ENCODE results near the gene SPRED2.

SPRED2 gene

DNA sequence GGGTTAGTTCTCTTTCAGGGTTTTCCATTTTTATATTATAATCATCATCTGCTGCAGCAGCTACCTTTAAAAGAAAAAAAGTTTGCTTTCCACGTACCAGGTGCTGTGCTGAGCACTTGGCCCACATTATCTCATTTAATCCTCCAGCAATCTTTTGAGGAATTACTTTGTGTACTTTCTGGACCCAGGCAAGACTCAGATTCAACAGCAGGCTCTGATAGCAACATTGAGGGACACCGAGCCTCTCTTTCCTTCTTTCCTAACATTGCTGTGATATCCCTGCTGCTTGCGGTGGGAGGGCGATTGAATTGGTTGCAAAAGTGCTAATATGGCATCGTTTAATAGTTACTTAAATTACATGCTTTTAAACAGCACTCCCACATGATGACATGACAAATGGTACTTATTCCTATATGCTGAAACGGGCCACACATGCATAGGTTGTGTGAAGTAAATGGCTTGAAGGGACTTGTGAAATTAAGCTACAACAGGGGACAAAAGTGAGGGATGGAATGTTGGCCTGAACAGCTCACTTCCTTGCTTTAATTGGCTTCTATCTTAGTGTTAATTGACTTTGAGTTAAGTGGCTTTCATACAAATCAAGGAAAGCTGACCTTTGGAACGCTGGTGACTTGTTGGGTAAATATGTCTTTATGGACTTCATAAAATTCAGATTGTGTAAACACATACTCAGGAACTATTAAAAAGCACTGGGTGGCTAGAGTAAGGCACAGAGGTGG, 21.2 kb downstream of the SPRED2 start:
- DNase-seq = no peak

DNA sequence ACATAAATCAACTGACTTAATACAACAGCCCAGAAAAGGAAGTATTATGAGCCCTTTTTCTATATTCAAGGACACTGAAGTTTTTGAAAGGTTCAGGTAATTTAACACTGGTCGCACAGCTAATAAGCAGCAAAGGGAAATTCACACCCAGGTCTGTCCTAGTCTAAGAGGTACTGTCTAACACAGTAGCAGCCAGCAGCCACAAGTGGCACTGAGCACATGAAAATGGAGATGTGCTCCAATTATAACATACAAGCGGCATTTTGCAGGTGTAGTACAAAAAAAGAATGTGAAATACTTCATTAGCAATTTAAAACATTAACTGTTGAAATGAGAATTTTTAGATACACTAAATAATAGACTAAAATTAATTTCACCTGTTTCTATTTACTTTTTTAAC, 23.4 kb downstream of the SPRED2 start:
- no peak for DNase-seq

DNA sequence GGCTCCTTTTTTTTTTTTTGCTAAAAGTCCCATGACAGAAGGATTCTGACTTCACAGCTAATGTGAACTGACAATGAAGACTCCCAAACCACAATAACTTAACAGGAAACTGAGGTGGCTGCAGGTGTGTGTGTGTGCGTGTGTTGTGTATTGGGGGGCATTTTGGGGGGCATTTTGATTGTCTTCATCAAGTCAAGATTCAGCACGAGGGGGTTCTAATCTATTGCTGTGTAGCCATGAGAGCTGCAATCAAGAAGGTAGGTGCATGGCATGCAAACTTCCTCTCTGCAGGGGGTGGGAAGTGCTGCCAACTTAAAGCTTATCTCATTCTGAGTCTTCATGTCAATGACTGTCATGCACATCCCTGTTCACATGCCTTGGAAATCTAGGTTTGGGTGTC, 25.2 kb downstream of the SPRED2 start:
- DNase-seq = no peak

DNA sequence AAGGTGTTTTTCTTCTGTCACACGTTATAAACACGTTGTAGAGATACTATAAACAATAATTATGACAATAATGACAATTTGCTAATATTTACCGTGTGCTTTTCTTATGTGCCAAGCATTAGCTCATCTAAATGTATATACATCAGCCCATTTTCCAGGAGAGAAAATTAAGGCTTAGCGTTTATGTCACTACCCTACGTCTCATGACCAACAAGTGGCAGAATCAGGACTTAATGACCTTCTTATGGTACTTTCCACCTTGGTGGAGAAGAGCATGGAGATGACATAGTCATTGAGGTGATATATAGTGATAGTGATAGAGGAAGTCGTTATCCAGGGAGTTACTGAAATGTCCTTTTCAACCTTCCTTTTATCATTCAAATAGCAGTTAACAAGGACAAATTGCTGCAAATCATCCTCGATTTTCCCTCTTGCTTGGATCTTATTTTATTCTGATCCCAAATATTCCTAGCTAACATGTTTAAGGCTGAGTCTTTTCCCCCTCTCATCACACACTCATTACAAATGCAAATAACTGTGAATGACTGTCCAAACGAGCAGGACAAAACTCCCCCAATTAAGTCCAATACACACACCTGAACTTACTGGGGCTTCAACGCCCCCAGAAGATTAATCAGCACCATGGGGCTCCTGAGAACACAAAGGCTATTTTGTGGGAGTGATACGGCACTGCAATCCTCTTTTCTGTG, 27.3 kb downstream of the SPRED2 start:
- DNase-seq = no peak

DNA sequence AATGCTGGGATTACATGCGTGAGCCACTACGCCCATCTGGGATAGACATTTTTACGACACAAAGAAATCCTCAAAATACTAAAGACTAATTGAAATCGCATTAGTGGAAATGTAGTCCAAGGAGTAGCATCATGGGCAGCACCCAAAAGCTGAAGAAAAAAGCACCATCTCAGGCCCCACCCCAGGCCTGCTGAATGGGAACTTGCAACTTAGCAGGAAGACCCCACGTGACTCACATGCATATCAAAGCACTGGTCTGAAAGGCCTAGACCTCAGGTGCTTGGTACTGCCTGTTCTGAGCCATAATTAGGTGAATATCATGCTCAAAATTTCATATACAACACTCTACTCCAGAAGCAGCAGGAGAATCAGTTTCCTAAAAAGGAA, 28.9 kb downstream of the SPRED2 start:
- no peak for DNase-seq

DNA sequence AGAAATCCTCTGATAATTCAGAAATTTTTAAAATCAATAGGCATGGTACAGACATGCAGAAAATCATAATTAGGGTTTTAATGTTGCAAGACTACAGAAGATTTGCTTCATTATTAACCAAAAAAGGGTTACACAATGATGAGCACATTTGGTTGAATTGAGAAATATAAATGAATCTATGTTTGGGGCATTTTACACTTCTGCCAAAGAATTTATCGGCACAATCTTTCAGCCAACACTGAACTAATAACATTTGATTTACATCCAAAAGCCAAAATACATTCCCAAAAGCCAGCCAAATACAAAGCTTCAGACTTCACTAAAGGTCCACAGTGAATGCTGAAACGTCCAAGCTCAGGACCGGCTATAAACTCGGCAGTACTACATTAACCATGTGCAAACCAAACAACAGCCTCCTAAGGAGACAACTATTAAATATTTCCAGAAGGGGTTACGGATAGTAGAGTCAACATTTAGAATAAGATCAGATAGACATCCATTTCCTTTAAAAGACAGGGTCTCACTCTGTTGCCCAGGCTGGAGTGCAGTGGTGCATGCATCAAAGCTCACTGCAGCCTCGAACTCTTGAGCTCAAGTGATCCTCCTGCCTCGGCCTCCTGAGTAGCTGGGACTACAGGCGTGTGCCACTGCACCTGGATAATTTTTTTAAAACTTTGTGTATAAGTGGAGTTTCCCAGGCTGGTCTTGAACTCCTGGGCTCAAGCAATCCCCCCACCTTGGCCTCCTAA, 29.4 kb downstream of the SPRED2 start:
- DNase-seq = no peak

DNA sequence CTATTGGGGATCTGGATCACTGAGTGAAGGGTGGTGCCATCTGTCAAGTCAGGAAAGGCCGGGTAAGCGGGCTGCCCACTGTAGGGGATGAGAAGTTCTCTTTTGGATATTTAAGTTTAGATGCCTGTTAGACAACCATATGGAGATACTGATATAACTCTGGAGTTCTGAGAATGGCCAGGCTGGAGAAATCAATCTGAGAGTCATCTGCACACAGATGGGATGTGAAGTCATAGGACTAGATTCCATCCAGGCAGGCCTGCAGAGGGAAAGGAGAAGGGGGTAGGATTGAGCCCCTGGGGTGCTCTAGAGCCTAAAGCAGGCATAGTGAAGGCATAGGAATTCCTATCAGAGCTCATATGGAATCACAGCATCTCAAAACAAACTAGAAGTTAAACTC, 30.1 kb downstream of the SPRED2 start:
- no peak for DNase-seq

DNA sequence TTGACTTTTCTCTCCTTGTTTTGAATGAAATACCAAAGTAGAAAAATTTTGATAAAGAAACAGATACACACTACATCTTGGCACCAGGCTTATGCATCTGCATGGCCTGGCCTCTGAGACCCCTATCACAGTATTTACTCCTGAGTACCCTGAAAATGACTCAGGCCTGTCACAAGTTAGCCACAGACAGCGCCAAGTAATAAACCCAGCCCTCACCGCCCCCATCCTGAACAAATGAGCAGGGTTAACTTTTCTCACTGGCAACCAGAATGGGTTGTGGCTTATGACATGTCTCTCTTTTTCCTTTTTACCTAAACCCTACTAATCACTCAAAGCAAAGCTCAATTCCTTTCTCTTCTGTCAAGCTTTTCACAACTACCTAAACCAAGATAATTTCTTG, 35.3 kb downstream of the SPRED2 start:
- DNase-seq = no peak

DNA sequence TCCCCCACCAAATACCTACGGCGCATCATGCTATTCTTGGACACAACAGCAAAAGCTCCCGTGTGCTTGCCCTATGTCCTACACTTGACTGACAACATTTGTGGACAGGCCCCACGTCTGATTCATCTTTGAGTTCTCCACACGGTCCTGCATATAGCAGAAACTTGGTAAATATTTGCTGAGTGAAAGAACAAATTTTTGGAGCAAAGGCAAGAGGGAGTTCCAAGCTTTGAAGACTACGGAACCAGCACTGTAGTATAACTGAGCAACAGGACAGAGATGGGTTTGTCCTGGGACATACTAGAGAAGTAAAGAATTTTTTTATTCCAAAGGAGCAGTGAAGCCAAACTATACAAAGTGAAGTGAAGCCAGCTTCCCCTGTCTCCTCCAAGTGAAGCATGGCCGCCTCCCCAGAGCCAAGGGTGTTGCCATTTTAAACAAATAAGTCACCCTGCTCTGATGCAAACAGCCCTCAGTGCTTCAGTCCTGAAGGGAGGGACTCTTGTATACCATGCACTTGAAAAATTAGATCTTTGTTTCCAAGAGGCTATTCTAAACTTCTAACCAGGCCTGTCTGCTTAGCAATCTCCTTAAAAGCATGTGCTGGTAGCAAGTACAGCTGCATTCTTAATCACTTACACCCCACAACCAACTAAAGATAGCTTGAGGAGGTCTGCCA, 35.9 kb downstream of the SPRED2 start:
- no peak for DNase-seq

DNA sequence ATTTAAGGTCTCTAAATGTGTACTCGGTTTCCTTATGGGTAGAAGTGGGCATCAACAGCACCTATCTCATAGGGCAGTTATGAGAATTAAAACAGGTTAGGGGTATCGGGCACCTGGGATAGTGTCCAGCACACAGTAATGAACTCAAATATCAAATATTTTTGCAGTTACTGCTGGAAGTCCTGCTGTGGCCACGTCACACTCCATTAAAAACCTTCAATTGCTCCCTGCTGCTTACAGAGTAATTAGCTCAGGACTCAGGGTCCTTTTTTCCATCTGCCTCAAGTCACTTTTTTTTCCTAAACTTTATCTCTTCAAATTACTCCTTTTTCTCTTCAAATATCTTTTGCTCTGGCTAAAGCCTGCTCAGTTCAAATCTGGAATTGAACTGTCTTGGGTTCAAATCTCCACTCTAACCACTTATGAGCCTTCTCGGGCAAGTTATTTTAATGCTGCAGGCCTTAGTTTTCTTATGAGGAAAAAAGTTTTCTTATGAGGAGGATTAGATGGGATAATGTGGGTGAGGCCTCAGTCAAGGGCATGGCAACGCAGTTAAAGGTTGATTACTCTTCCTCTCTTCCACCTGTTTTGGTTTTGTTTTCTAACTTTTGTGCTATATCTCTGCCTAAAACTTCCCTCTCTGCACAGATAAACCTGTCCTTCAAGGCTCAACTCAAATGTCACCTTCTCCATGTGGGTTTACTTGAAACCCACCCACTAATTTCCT, 36.6 kb downstream of the SPRED2 start:
- DNase-seq = no peak

DNA sequence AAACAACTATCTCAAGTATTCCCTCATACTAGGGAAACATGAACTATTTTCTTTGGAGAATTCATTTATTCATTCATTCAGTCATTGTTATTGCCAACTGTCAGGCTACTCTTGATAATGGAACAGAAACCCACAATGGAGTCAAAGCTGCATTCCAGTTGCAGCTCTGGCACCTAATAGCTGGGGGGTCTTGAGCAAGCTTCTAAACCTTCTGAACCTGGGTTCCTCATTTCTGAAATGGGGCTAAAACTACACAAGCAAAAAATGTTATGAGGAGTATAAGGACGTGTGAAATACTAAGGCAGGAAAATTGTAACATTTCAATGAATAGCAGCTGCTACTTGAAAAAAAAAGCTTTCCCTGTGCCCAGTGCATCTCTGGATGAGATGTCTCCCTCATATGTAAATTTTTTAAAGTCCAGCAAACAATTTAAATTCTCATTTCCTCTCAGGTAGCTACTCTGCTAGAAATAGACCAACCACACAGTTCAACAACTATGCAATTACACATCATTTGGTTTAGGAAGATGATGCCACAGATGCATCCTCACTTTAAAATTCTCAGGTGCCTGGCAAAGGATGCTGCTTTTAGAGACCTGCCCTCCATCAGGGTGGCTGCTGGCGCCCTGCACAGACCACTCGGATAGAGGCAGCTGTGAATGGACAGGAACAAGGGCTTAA, 38.5 kb downstream of the SPRED2 start:
- no peak for DNase-seq

DNA sequence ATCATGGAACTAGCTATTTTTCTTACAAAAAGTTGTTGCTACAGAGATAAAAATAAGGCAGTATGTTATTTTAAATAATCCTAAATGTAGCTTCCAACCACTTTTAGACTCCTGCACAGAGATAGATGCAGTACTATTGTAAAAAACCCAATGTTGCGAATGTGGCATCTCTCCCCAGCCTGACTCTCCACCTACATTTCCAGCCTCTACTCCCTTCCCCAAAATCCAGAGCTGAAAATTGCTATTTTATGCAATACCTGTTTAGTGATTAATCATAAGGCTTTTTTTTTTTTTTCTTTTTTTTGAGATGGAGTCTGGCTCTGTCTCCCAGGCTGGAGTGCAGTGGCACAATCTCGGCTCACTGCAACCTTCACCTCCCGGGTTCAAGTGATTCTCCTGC, 39.4 kb downstream of the SPRED2 start:
- DNase-seq = no peak

DNA sequence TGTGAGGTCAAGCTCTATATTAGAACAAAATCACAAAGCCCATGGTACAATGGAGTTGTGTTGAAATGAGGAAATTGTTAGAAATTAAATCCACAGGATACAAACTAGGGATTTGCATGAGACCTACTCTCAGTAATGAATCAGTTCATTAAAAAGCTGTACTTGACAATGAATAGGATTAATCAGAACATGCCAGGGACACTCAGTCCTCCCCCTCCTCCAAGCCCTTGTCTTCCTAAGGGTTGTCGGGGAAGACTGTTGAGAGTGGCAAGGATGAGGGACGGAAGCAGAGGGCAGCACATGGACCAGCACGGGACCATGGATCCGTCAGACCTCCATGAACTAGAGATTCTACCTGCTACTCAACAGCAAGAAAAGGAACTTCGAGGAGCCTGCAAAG, 39.8 kb downstream of the SPRED2 start:
- DNase-seq = no peak

DNA sequence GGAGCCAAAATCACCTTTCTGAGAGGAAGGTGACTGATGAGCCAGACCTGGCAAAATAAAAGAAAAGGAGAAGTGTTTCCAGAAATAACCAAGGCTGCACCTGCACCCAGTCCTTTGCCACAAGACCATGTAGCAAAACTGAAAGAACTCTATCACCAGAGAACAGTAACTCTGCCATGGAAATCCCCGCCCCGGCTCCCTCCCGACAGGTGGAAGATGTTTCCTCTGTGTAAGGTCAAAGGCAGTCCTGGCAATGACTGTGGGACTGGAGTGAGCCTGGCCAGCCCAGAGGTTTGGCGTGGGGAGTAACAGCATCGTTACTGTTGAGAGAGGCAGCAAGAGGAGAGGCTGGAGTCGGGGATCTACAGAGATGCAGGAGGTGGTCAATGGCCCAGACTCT, 42.3 kb downstream of the SPRED2 start:
- no peak for DNase-seq

DNA sequence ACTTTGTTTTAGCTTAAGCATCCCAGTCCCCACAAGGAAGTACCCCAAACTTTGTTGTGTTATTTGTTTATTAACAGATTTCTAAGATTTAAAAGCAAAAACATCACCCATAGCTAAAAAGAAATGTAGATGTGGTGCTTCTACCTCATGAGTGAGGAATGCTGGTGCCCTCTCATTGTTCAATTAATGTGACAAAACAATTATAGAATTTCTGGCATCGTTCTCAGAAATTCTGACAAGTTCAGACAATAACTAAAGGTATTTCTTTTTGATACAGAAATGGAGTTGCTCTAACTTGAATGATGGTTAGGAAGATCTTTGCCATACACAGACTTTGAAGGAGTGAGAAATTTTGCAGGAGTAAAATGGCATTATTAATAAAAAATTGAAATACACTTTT, 42.9 kb downstream of the SPRED2 start:
- DNase-seq = no peak

DNA sequence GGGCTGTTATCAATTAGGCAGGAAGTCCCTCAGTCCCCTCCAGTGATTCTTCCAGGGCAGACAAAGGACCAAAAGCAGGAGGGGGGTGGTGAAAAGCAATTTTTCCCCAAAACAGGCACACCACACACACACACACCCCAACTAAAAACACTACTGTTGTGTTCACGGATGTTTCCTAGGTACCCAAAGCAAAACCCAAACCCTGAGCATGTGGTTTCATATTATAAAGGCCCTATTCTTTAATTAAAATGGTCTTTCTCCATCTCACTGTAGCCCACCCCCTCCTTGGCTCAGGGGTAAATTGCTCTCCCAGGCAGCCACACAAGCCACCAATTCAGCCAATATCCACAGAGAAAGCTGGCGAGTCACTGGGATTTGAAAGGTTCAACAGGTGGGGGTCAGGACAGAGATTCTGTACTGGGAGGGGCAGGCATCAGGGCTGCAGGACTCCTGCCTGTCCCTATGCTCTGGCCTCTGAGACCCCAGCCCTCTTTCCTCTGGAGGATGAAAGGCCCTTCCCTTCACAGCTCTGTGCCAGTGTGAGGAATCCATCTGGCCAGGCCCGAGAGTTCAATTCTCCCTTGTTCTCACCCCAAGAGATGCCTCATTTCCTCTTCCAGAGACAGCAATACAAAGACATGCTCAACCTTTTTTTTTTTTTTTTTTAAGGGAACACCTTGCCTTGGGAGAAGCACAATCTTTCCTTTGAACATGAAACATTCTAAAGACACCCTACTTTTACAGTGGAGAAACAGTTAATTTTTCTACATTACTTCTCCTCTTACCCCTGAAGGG, 43.6 kb downstream of the SPRED2 start:
- no peak for DNase-seq

DNA sequence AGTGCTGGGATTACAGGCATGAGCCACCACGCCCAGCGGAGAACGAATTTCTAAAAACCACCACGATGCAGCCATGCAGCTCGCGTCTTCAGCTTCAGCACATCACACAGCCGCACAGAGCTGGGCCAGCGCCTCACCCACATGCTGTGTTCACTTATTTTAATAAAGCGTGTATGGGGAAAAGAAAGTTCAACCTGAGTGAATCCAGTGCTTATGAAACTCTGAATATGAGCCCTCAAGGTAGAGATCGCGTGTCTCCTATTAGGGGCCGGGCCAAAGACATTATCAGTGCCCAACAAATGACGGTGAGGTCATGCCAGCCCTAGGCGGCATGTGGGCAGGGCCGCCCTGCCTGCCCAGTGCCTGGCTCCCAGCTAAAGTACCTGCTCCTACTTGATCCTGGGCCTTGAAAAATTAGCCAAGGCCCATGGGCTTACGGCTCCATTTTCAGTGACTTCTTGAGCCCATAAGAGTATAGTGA, 44.3 kb downstream of the SPRED2 start:
- no peak for DNase-seq

DNA sequence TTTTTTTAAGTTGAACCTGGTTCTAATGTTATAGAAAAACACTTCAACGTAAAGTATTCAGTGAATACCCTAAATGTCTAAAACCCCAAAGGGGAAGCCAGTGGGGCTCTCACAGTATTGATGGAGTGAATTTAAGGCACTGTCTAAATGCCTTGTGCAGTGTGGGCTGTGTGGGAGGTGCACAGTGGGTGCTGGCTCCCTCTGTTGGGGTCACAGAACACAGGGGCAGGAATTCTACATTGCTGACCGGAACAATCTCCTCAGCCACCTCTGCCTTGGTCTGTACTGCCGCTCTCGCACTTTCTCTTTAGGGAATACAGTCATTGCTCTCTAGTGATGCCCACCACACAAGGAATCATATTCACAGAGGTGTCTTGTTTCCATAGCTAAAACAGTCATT, 45.4 kb downstream of the SPRED2 start:
- DNase-seq = no peak

DNA sequence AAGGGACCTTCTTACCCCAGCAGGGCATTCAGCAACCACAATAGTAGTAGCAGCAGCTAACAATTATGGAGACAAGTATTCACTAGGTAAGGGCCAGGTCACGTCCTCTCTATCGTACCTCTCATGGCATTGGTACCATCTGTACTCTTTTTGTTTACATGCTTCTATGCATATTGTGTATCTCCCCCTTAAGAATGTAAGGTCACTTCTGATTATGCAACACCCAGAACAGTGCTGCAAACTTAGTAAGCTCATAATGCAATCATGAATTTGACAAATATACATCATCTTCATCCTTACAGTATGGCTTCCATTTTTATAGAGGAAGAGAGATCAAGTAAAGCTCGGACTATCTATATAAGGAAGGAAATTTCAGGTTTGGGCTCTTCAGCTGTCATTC, 46.1 kb downstream of the SPRED2 start:
- DNase-seq = no peak

DNA sequence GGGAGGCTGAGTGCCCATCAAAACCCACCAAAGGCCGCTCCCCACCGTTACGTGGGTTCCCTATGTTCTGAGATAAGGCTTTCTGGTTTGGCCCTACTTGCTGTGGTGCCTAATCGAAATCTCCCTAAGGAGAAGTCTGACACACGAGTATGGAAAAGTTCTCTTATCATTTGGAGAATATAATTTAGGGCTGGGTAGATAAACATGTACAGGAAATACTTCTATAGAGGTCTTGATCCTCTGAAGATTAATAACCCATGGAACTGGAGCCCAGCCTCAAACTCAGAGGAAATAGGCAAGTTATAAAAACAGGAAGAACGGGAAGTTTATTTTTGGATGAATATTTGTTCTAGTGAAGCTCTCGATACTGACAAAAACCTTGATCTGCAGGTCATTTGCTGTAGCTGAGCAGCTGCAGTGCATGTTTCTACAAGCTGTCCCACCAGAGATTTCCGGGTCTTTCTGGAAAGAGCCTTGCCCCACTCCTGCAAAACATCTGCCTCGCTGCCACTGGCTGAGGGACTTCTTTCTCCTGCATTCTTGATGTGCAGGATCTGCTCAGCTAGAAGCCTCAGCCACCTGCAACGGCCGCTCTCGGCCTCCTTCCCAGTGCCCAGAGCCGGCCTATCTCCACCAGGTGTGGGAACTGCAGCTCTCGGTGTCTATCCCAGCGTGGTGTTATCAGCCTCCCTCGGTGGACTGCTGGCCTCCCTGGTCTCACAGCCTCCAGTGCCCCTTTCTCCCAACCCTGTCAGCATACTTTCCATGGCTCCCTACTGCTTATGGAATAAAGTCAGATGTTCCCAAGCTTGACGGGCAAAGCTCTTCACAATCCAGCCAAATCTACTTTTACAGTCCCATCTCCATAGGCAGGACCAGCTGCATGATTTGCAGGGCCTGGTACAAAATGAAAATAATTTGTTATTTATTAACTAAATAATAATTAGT, 48.6 kb downstream of the SPRED2 start:
- no peak for DNase-seq
